ENCODE results near the gene ARID1B. TPM values are rescaled to one million over a fixed set of nuclear protein-coding genes. Genes with fewer than 3 reads are reported as not detected.

ARID1B gene
- total RNA-seq, 2 donors from 2014 or later = 43.9 to 44.6 TPM

DNA sequence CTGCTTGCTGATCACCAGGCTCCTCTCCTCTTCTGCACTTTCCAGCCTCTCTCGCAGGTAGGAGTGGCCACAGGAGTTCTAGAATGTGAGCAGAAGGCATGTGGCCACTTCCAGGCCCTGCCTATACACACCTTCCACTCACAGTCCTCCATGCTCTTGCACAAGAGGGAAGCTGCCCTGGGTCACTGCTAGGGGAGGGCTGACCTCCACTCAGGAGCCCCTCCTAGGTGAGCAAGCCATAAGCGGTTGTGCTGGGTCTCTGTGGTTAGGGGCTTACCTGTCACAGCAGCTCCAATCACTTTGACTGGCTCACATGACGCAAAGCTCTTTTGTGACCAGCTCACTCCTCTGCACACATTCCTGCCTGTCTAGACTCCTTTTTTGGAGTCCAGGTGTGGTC lies 477.9 kb downstream of the ARID1B start:
- H3K27me3 ChIP-seq = no peaks in the 10 kb centered on the region
- H3K9me3 ChIP-seq = no peaks in the 10 kb centered on the region
- DNase-seq (ENCODE audit: low spot score) = no peak
- H3K4me3 ChIP-seq = no peak overlapping the region
- peaks cover 0 to 6% of the 10 kb centered on the region in 2 donors for H3K4me1 ChIP-seq
- no peak overlapping the region for H3K27ac ChIP-seq
- H3K36me3 ChIP-seq = no peaks in the 10 kb centered on the region
- TF ChIP-seq, protein P1, sequence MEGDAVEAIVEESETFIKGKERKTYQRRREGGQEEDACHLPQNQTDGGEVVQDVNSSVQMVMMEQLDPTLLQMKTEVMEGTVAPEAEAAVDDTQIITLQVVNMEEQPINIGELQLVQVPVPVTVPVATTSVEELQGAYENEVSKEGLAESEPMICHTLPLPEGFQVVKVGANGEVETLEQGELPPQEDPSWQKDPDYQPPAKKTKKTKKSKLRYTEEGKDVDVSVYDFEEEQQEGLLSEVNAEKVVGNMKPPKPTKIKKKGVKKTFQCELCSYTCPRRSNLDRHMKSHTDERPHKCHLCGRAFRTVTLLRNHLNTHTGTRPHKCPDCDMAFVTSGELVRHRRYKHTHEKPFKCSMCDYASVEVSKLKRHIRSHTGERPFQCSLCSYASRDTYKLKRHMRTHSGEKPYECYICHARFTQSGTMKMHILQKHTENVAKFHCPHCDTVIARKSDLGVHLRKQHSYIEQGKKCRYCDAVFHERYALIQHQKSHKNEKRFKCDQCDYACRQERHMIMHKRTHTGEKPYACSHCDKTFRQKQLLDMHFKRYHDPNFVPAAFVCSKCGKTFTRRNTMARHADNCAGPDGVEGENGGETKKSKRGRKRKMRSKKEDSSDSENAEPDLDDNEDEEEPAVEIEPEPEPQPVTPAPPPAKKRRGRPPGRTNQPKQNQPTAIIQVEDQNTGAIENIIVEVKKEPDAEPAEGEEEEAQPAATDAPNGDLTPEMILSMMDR (IDR thresholded peaks at IDR 0.05) = no peak

DNA sequence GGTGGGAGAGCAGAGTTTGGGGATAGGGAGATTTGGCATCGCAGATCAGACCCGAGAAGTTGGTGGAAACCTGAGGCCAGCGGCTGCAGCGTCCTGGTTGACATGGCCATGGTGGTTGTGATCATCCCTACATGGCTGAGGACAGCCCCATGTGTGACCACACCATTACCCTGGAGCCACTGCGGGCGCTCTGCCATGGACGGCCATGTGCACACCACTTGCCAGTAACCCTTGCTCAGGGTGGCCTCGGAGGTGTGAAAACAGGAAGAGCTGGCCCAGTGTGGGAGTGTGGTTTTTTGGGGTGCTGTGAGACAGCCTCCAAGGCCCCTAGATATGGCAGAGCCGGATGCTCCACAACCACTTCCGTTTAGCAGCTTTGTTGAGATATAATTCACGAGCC lies 481.7 kb downstream of the ARID1B start:
- H3K4me1 ChIP-seq = peaks cover 0 to 7% of the 10 kb centered on the region in 2 donors
- no peaks in the 10 kb centered on the region for H3K36me3 ChIP-seq
- DNase-seq (ENCODE audit: low spot score) = no peak
- no peak overlapping the region for H3K27ac ChIP-seq
- H3K9me3 ChIP-seq = no peaks in the 10 kb centered on the region
- H3K4me3 ChIP-seq = no peak overlapping the region
- H3K27me3 ChIP-seq = no peaks in the 10 kb centered on the region
- TF ChIP-seq, protein P1 (IDR thresholded peaks at IDR 0.05) = no peak

DNA sequence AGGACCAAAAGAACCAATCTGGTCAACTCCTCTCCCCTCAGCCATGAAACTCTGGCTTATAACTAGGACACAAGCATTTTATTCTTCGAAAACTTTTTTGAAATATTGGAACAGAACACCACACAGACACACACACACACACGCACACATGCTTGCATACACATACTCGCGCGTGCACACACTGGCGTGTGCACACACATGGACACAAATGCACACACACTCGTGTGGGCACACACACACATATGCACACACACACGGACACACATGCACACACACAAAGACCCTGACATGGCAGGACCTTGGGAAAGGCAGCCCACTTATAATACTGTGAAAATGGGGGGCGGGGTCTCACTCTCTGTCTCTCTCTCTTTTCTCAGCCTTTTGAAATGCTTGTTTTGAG lies 482.3 kb downstream of the ARID1B start:
- no peaks in the 10 kb centered on the region for H3K9me3 ChIP-seq

More for the DNA sequence above, 482.3 kb downstream of the ARID1B start:
- Histone ChIP-seq H3K27me3 (no peaks in the 10 kb centered on the region), H3K27ac (no peak overlapping the region), H3K4me1 (peaks cover 0 to 7% of the 10 kb centered on the region in 2 donors), H3K4me3 (no peak overlapping the region), H3K36me3 (no peaks in the 10 kb centered on the region)
- no peak for DNase-seq (ENCODE audit: low spot score)
- TF ChIP-seq, protein P1 (IDR thresholded peaks at IDR 0.05) = no peak

Small RNAs within 50 kb of the gene (microRNA-seq; reads per million reads assigned to microRNA genes)
- 0 to 0.71 reads per million in 2 donors for gene MIR4466 (ENCODE audit: borderline number of aligned reads in 2 of 2, borderline replicate concordance in 1 of 2)
